Endodermal cell (in vitro differentiated cells): ENCODE data around the gene DNAJC18. TPM values are rescaled to one million over a fixed set of nuclear protein-coding genes. Genes with fewer than 3 reads are reported as not detected.

Source experiments
- DNase-seq: peaks from one replicate; pipeline ENCODE4 v3.0.0-alpha.2; 2017
- H3K27ac ChIP-seq: 2 replicates; pipeline ENCODE4 v1.5.1; 2013; ENCODE audit warnings: mild to moderate bottlenecking, low read depth, low read length, moderate library complexity
- H3K27me3 ChIP-seq: 2 replicates; pipeline ENCODE4 v1.6.1; 2013; ENCODE audit warnings: mild to moderate bottlenecking, low read length, moderate library complexity; ENCODE audit not compliant: insufficient read depth, control insufficient read depth, poor library complexity, severe bottlenecking
- H3K36me3 ChIP-seq: 2 replicates; pipeline ENCODE4 v1.7.0; 2013; ENCODE audit warnings: mild to moderate bottlenecking, low read length, moderate library complexity; ENCODE audit not compliant: control insufficient read depth, insufficient read depth
- H3K4me1 ChIP-seq: one replicate; pipeline ENCODE4 v1.7.0; 2013; ENCODE audit warnings: low read length; ENCODE audit not compliant: control insufficient read depth, insufficient read depth
- H3K4me3 ChIP-seq: 2 replicates; pipeline ENCODE4 v1.5.1; 2013; ENCODE audit warnings: mild to moderate bottlenecking, low read length, moderate library complexity
- H3K9ac ChIP-seq: 2 replicates; pipeline ENCODE4 v1.6.1; 2013; ENCODE audit warnings: mild to moderate bottlenecking, low read length, moderate library complexity; ENCODE audit not compliant: poor library complexity, severe bottlenecking; ENCODE audit errors: extremely low read depth
- H3K9me3 ChIP-seq: 2 replicates; pipeline ENCODE4 v1.6.1; 2013; ENCODE audit warnings: mild to moderate bottlenecking, low read length, moderate library complexity; ENCODE audit not compliant: control insufficient read depth
- H3K27ac Mint-ChIP-seq: 2 replicates; pipeline ENCODE4 v1.8.0; 2020; ENCODE audit warnings: mixed read lengths
- H3K27me3 Mint-ChIP-seq: 2 replicates; pipeline ENCODE4 v1.8.0; 2021; ENCODE audit warnings: mild to moderate bottlenecking, mixed read lengths; ENCODE audit not compliant: insufficient read depth
- H3K36me3 Mint-ChIP-seq: 2 replicates; pipeline ENCODE4 v1.8.0; 2020; ENCODE audit warnings: low read depth, mixed read lengths
- H3K4me1 Mint-ChIP-seq: 2 replicates; pipeline ENCODE4 v1.8.0; 2020; ENCODE audit warnings: mixed read lengths
- H3K4me3 Mint-ChIP-seq: 2 replicates; pipeline ENCODE4 v1.8.0; 2020; ENCODE audit warnings: mild to moderate bottlenecking, moderate library complexity, mixed read lengths
- H3K9me3 Mint-ChIP-seq: 2 replicates; pipeline ENCODE4 v1.8.0; 2020; ENCODE audit warnings: mild to moderate bottlenecking, mixed read lengths
- WGBS, 2 experiments: methylation state at CpG; one replicate each; pipeline versions ENCODE4 v1.1.5 to v1.1.7; 2013; ENCODE audit warnings: missing lambda C conversion rate in 2 of 2, mixed read lengths in 1 of 2; ENCODE audit not compliant: insufficient coverage in 1 of 2, insufficient read length in 1 of 2; 5-methylcytosine and 5-hydroxymethylcytosine counted together
- total RNA-seq, 2 donors: library from RNA; stranded (reverse); fragmentation: NEBNext Ultra II Directional in 1 of 2; extraction: Animal tissue kit (Norgen Biotek cat#: 25700) in 1 of 2; gene quantifications; 2 replicates in 1 of 2; 3 replicates in 1 of 2; pipeline ENCODE4 v1.2.1, GENCODE V29; 2021
- TF ChIP-seq, protein P1 (sequence below): fragments of 200-600 bp; sonication (generic); conservative IDR thresholded peaks from 2 replicates; pipeline ENCODE4 v1.5.0; 2021; ENCODE audit warnings: antibody characterized with exemption, mild to moderate bottlenecking

Gene DNAJC18
- total RNA-seq, 2 donors from 2014 or later, result 21.8 to 26.6 TPM

DNA sequence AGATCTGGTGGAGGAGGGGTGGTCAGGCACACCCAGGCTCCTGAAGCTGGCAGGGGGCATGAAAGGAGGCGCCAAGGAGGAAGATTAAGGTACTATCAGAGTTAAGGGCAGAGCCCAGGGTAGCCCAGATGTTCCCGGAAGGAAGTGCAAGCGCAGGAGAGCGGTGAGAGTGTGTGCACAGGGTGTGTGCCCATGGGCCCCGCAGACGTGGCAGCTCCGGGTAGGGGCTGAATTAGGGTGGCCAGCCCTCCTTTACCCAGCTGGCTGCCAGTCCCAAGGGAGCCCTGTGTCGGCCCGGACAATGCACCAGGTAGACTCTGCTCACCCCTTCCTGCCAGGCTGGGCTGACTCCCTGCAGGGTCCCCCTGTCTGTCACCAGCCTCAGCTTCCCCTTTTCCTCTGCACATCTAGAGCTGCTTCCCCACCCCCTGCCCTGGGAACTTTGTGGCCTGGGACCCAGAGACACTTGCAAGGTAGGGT, 31.5 kb upstream of the DNAJC18 start, which contains the start of gene SMIM33:
TSS of gene SMIM33 (plus strand) at position 184 of the 480 bp plus-strand sequence. CDS start at position 302, 118 bp downstream.
- no peak within 1 kb of the TSS for H3K4me3 ChIP-seq
- H3K4me1 Mint-ChIP-seq, result peaks cover 23% of the 10 kb centered on the region
- H3K4me1 ChIP-seq, result peaks cover 7% of the 10 kb centered on the region
- WGBS, 2 experiments, result 89 to 90% methylated on average over 7 to 9 of the region's 9 CpGs
- no peak within 1 kb of the TSS for H3K9ac ChIP-seq
- no peaks in the 10 kb centered on the region for H3K9me3 Mint-ChIP-seq
- no peaks in the 10 kb centered on the region for H3K9me3 ChIP-seq
- no peaks in the 10 kb centered on the region for H3K36me3 Mint-ChIP-seq
- DNase-seq, result peak; percentile 50
- H3K27me3 ChIP-seq, result no peaks in the 10 kb centered on the region
- no peak within 1 kb of the TSS for H3K4me3 Mint-ChIP-seq
- H3K27ac Mint-ChIP-seq, result peak within 1 kb of the TSS; percentile 39
- no peaks in the 10 kb centered on the region for H3K27me3 Mint-ChIP-seq
- TF ChIP-seq, protein P1, sequence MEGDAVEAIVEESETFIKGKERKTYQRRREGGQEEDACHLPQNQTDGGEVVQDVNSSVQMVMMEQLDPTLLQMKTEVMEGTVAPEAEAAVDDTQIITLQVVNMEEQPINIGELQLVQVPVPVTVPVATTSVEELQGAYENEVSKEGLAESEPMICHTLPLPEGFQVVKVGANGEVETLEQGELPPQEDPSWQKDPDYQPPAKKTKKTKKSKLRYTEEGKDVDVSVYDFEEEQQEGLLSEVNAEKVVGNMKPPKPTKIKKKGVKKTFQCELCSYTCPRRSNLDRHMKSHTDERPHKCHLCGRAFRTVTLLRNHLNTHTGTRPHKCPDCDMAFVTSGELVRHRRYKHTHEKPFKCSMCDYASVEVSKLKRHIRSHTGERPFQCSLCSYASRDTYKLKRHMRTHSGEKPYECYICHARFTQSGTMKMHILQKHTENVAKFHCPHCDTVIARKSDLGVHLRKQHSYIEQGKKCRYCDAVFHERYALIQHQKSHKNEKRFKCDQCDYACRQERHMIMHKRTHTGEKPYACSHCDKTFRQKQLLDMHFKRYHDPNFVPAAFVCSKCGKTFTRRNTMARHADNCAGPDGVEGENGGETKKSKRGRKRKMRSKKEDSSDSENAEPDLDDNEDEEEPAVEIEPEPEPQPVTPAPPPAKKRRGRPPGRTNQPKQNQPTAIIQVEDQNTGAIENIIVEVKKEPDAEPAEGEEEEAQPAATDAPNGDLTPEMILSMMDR, result no peak
- no peaks in the 10 kb centered on the region for H3K36me3 ChIP-seq
- no peak within 1 kb of the TSS for H3K27ac ChIP-seq

DNA sequence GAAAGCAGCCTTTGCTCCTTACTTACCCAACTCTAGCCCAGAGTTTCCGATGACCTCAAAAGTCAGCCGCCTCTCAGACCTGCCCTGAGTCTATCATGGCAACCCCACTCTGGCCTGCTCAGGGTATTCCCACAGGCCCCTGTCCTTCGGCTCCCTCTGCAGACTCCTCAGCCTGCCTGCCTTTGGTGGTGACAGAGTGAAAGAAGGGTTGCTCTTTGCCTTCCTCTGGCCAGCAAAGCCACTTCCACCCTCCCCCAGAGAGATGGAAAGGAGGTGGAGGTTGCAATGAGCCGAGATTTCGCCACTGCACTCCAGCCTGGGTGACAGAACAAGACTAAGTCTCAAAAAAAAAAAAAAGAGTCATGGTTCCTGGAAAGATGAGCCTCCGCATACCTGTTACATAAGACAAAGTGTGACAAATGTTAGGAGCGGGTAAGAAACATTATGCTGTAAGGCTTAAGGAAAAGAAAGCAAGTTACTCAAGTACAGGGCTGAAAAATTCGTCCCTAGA, 29.2 kb upstream of the DNAJC18 start:
- H3K36me3 ChIP-seq, result no peaks in the 10 kb centered on the region
- Mint-ChIP-seq H3K4me3 (no peak overlapping the region), H3K4me1 (peaks cover 19% of the 10 kb centered on the region), H3K36me3 (no peaks in the 10 kb centered on the region), H3K27ac (peak overlapping the region; percentile 77), H3K27me3 (no peaks in the 10 kb centered on the region), H3K9me3 (no peaks in the 10 kb centered on the region)
- H3K4me3 ChIP-seq, result no peak overlapping the region
- H3K9ac ChIP-seq, result no peak overlapping the region
- DNase-seq, result peak; percentile 84
- H3K27me3 ChIP-seq, result no peaks in the 10 kb centered on the region
- H3K9me3 ChIP-seq, result no peaks in the 10 kb centered on the region
- no peak overlapping the region for H3K27ac ChIP-seq
- 77 to 82% methylated on average over 4 to 8 of the region's 8 CpGs for WGBS, 2 experiments
- peaks cover 6% of the 10 kb centered on the region for H3K4me1 ChIP-seq
- TF ChIP-seq, protein P1, result peak; percentile 37

GRCh38 chr5:139462586-139463276, 23.4 kb upstream of the DNAJC18 start, which contains the start of gene ECSCR:
ECSCR (minus strand) TSS chr5:139462743; CDS start chr5:139462670, 73 bp downstream.
- no peak within 1 kb of the TSS for H3K4me3 ChIP-seq
- Mint-ChIP-seq H3K4me3 (no peak within 1 kb of the TSS), H3K4me1 (peaks cover 24% of the 10 kb centered on the region), H3K36me3 (no peaks in the 10 kb centered on the region), H3K9me3 (no peaks in the 10 kb centered on the region), H3K27ac (no peak within 1 kb of the TSS), H3K27me3 (no peaks in the 10 kb centered on the region)
- no peaks in the 10 kb centered on the region for H3K9me3 ChIP-seq
- H3K9ac ChIP-seq, result no peak within 1 kb of the TSS
- H3K27me3 ChIP-seq, result no peaks in the 10 kb centered on the region
- peaks cover 12% of the 10 kb centered on the region for H3K4me1 ChIP-seq
- peak; percentile 81 for DNase-seq
- WGBS, 2 experiments, result 79 to 84% methylated on average over 4 to 10 of the region's 10 CpGs
- H3K27ac ChIP-seq, result no peak within 1 kb of the TSS
- H3K36me3 ChIP-seq, result no peaks in the 10 kb centered on the region
- TF ChIP-seq, protein P1, result no peak
